ENCODE results near the gene NLRC5.

DNA sequence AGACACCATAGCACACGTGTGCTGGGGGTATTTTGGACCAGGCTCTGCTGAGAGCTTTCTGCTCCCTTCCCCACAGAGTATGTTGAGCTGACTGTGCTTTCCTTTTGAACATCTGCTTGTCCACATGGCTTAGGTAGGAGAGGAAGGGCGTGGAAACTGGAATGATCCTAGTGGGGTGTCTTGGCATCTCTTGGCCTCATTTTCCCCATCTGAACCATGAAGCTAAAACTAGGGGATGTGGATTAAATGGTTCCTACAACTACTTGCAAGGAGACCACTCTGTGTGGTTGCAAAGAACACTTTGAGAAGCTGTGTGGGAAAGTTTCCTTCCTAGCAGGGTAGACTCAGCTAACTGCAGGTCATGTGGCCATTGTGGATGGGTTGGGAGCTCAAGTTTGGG, 6.7 kb upstream of the NLRC5 start:
- TF ChIP-seq, protein P1, sequence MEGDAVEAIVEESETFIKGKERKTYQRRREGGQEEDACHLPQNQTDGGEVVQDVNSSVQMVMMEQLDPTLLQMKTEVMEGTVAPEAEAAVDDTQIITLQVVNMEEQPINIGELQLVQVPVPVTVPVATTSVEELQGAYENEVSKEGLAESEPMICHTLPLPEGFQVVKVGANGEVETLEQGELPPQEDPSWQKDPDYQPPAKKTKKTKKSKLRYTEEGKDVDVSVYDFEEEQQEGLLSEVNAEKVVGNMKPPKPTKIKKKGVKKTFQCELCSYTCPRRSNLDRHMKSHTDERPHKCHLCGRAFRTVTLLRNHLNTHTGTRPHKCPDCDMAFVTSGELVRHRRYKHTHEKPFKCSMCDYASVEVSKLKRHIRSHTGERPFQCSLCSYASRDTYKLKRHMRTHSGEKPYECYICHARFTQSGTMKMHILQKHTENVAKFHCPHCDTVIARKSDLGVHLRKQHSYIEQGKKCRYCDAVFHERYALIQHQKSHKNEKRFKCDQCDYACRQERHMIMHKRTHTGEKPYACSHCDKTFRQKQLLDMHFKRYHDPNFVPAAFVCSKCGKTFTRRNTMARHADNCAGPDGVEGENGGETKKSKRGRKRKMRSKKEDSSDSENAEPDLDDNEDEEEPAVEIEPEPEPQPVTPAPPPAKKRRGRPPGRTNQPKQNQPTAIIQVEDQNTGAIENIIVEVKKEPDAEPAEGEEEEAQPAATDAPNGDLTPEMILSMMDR (conservative IDR thresholded peaks at IDR 0.05; ENCODE audit: low read length): no peak
- no peak for TF ChIP-seq EZH2phosphoT487 (IDR thresholded peaks at IDR 0.05; ENCODE audit: borderline replicate concordance, low read depth, low read length)
